Endometrial microvascular endothelial cells (primary cell): ENCODE results near the gene IFT74. TPM values are rescaled to one million over a fixed set of nuclear protein-coding genes. Genes with fewer than 3 reads are reported as not detected.

Experiments
- in situ Hi-C: cut with HindIII; loops from 2 replicates; pipeline ENCODE4 v1.10.0; 2017; ENCODE audit warnings: low sequenced_read_pairs, low pct_unique_long_range_greater_than_20kb; ENCODE audit errors: inconsistent ontology term
- total RNA-seq: library from RNA; depleted of rRNA; stranded (reverse); fragments of >200 nt; gene quantifications from one replicate; pipeline ENCODE4 v1.2.3, GENCODE V29; 2015; ENCODE audit errors: inconsistent ontology term

IFT74 gene
- total RNA-seq, 1 donor from 2014 or later, result 5.9 TPM

- in situ Hi-C loops, result no loop called here
Observed at GRCh38 chr9:27109621-27110020, 153.4 kb downstream of the IFT74 start.

GRCh38 chr9:27110181-27110580 is 154.0 kb downstream of the IFT74 start:
- in situ Hi-C loops, result no loop called here

GRCh38 chr9:27112235-27112634 is 156.0 kb downstream of the IFT74 start:
- in situ Hi-C loops, result no loop called here

Other genes with a start within 250 kb of the IFT74 start
- 14.9 TPM for gene CAAP1, start 63.6 kb upstream of the IFT74 start, total RNA-seq
- 56.2 TPM for gene PLAA, start 9.2 kb upstream of the IFT74 start, total RNA-seq
- gene LRRC19, start 49.3 kb downstream of the IFT74 start, total RNA-seq, result not detected
- gene TEK, start 152.8 kb downstream of the IFT74 start, total RNA-seq, result 38.5 TPM